Fibroblast of lung (primary cell): Measurements from ENCODE around the gene STAT5A.

ENCODE experiments used
- EZH2 ChIP-seq: IDR thresholded peaks from 2 replicates; pipeline ENCODE4 v1.5.1; 2012; ENCODE audit warnings: low read length, control low read depth, mild to moderate bottlenecking; ENCODE audit errors: missing control alignments
- TF ChIP-seq, protein P1 (sequence below), 2 donors: IDR thresholded peaks in 1 of 2; conservative IDR thresholded peaks in 1 of 2; 1 replicate in 1 of 2; 2 replicates in 1 of 2; pipeline ENCODE4 v1.5.1; 2011 to 2012; ENCODE audit warnings: low read length in 2 of 2, control low read depth in 1 of 2, inconsistent platforms in 1 of 2, low read depth in 1 of 2, mild to moderate bottlenecking in 1 of 2

DNA sequence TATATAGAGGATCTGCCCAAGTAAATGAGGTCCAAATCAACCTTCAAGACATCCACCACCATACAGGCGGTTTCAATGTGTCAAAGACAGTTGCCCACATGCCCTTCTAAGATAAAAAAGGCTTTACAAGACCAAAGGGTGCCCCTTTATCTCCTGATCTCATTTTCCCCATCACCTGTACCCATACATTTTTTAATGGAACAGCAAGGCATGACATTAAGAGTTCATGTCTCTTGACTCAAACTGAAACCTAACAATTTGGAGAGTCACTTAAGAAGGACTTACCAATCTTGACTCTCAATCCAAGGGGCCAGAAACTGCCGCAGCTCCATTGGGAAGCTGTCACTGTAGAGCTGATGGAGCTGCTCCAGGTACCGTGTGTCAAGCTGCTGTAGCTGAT, 59.8 kb downstream of the STAT5A start:
- no peak for TF ChIP-seq EZH2
- TF ChIP-seq, protein P1, sequence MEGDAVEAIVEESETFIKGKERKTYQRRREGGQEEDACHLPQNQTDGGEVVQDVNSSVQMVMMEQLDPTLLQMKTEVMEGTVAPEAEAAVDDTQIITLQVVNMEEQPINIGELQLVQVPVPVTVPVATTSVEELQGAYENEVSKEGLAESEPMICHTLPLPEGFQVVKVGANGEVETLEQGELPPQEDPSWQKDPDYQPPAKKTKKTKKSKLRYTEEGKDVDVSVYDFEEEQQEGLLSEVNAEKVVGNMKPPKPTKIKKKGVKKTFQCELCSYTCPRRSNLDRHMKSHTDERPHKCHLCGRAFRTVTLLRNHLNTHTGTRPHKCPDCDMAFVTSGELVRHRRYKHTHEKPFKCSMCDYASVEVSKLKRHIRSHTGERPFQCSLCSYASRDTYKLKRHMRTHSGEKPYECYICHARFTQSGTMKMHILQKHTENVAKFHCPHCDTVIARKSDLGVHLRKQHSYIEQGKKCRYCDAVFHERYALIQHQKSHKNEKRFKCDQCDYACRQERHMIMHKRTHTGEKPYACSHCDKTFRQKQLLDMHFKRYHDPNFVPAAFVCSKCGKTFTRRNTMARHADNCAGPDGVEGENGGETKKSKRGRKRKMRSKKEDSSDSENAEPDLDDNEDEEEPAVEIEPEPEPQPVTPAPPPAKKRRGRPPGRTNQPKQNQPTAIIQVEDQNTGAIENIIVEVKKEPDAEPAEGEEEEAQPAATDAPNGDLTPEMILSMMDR (conservative IDR thresholded peaks at IDR 0.05 in 1 of 2, IDR thresholded peaks at IDR 0.05 in 1 of 2; ENCODE audit: low read depth in 1 of 2, low read length in 2 of 2): no peak
